Peyer's patch (tissue), 4 donors: ENCODE data around the gene B4GALT5. TPM values are rescaled to one million over a fixed set of nuclear protein-coding genes. Genes with fewer than 3 reads are reported as not detected.
"Not testable (repeated sequence)": the region's sequence is repeated elsewhere in the genome, so short reads cannot be mapped to it uniquely, and the experiment has no call there.

Experiments
- DNase-seq, 3 donors: peaks; one replicate each; pipeline ENCODE4 v3.0.0-alpha.2; 2017 to 2019
- H3K27ac ChIP-seq, 4 donors: fragments of 200-600 bp; sonication (generic); one replicate each; pipeline ENCODE4 v1.5.1; 2016 to 2019
- H3K27me3 ChIP-seq, 2 donors: fragments of 200-600 bp; sonication (generic); one replicate each; pipeline ENCODE4 v1.5.1; 2019
- H3K36me3 ChIP-seq, 3 donors: fragments of 200-600 bp; sonication (generic); one replicate each; pipeline ENCODE4 v1.5.1; 2016 to 2019
- H3K4me1 ChIP-seq, 4 donors: fragments of 200-600 bp; sonication (generic); one replicate each; pipeline ENCODE4 v1.5.1; 2016 to 2019
- H3K4me3 ChIP-seq, 4 donors: fragments of 200-600 bp; sonication (generic); 1 replicate in 3 of 4; 2 replicates in 1 of 4; pipeline ENCODE4 v1.5.1; 2016 to 2019; ENCODE audit warnings: mild to moderate bottlenecking in 1 of 4
- H3K9me3 ChIP-seq, 4 donors: fragments of 200-600 bp; sonication (generic); one replicate each; pipeline ENCODE4 v1.5.1; 2016 to 2019; ENCODE audit warnings: mild to moderate bottlenecking in 1 of 4
- CTCF ChIP-seq, 6 experiments: fragments of 450-650 bp in 4 of 6; fragments of 200-600 bp in 2 of 6; sonication (generic) in 1 of 6; IDR thresholded peaks; one replicate each; pipeline ENCODE4 v1.5.1; 2017 to 2019; ENCODE audit warnings: antibody characterized with exemption in 6 of 6, mild to moderate bottlenecking in 3 of 6, moderate library complexity in 1 of 6
- POLR2A ChIP-seq, 2 donors: fragments of 450-650 bp; IDR thresholded peaks; one replicate each; pipeline ENCODE4 v1.5.1; 2017; ENCODE audit warnings: antibody characterized with exemption in 2 of 2, mild to moderate bottlenecking in 2 of 2, moderate library complexity in 2 of 2
- total RNA-seq, 4 donors: library from RNA; depleted of rRNA; stranded (reverse); fragments of >200 nt; gene quantifications; one replicate each; pipeline ENCODE4 v1.1.0, GENCODE V29; 2016

Gene B4GALT5
- total RNA-seq, 4 donors from 2014 or later = 8.3 to 24.5 (median 19.3) TPM

DNA sequence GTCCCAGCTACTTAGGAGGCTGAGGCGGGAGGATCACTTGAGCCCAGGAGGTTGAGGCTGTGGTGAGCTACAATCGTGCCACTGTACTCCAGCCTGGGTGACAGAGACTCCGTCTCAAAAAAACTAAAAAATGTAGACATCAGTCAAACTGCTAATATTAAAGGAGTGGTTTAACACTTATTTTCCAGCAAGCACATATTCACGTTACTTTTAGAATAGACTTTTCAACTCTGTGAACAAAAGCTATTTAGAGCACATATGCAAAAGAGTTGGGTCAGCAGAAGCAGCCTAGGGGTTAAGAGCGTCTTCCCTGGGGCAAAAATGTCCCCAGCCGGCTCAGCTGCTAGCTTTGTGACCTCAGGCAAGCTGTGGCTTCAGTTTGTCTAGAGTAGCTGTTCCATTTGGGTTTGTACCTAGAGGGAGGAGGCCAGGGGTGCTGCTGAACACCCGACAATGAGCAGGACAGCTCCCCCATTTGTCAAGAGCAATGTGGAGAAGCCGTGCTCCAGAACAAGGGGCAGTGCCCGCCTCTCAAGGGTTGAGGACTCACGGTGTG is 83.2 kb downstream of the B4GALT5 start:
- Histone ChIP-seq H3K4me1 (peaks cover 0 to 6% (median 0%) of the 10 kb centered on the region in 4 donors), H3K27ac (peak overlapping the region in 1 of 4 donors; percentile 5), H3K4me3 (no peak overlapping the region), H3K36me3 (peaks cover 0 to 21% (median 0%) of the 10 kb centered on the region in 3 donors), H3K27me3 (no peaks in the 10 kb centered on the region), H3K9me3 (no peaks in the 10 kb centered on the region)
- peak in 1 of 3 donors; percentile 61 for DNase-seq
- TF ChIP-seq CTCF (IDR thresholded peaks at IDR 0.05) (no peak), POLR2A (IDR thresholded peaks at IDR 0.05) (no peak)

DNA sequence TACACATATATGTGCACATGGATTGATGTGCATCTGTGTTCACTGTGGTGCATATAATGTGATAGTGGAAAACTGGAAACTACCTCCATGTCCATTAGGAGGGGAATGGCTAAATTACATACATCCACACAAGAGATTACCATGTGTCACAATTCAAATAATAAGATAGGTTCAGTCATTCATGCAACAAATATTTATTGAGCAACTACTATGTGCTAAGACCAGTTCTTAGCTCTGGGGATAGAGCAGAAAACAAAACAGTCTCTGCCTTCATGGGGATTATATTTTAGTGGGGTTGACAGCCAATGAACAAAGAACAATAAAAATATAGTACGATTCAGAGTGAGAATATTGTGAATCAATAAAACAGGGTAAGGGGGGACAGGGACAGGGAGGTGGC is 84.1 kb downstream of the B4GALT5 start:
- no peak for TF ChIP-seq POLR2A (IDR thresholded peaks at IDR 0.05)
- TF ChIP-seq CTCF (IDR thresholded peaks at IDR 0.05) = no peak
- DNase-seq = no peak
- H3K9me3 ChIP-seq = no peaks in the 10 kb centered on the region
- H3K4me1 ChIP-seq = peaks cover 0 to 6% (median 0%) of the 10 kb centered on the region in 4 donors
- H3K27me3 ChIP-seq = no peaks in the 10 kb centered on the region
- no peak overlapping the region for H3K4me3 ChIP-seq
- peaks cover 0 to 12% (median 0%) of the 10 kb centered on the region in 3 donors for H3K36me3 ChIP-seq
- H3K27ac ChIP-seq = no peak overlapping the region

GRCh38 chr20:49628280-49628679 is 85.4 kb downstream of the B4GALT5 start:
- not testable (repeated sequence) for H3K36me3 ChIP-seq, H3K4me1 ChIP-seq, H3K27ac ChIP-seq, H3K4me3 ChIP-seq, H3K27me3 ChIP-seq, H3K9me3 ChIP-seq, DNase-seq

DNA sequence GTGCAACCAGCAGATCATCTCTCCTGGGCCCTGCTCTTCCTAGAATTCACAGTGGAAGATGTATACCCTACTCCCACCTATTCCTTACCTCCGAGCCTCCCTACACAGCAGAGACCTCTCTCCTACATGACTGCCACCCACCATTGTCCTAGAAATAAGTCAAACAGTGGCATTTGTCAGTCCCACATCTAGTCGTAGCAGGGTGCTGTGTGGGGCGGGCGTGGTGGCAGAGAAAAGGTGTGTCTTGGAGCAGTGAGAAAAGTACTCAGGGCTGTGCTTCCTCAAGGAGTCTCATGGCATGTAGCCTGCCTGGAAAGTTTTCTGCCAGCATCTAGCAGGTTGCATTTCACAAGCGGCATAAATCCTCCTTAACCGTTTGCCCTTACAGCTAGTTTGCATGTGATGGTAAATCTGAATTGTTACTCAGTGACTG is 86.3 kb downstream of the B4GALT5 start:
- Histone ChIP-seq H3K4me3 (no peak overlapping the region), H3K27ac (no peak overlapping the region), H3K4me1 (peaks cover 0 to 6% (median 0%) of the 10 kb centered on the region in 4 donors), H3K36me3 (no peaks in the 10 kb centered on the region), H3K27me3 (no peaks in the 10 kb centered on the region), H3K9me3 (no peaks in the 10 kb centered on the region)
- TF ChIP-seq CTCF (IDR thresholded peaks at IDR 0.05) = no peak
- no peak for TF ChIP-seq POLR2A (IDR thresholded peaks at IDR 0.05)
- DNase-seq = no peak

GRCh38 chr20:49624988-49625387 is 88.7 kb downstream of the B4GALT5 start:
- not testable (repeated sequence) for H3K36me3 ChIP-seq, H3K27ac ChIP-seq, H3K9me3 ChIP-seq, H3K27me3 ChIP-seq, H3K4me3 ChIP-seq, DNase-seq, H3K4me1 ChIP-seq

- Histone ChIP-seq H3K4me3 (no peak overlapping the region), H3K27ac (no peak overlapping the region), H3K4me1 (peaks cover 0 to 4% (median 0%) of the 10 kb centered on the region in 4 donors), H3K9me3 (no peaks in the 10 kb centered on the region), H3K36me3 (no peaks in the 10 kb centered on the region), H3K27me3 (no peaks in the 10 kb centered on the region)
- TF ChIP-seq POLR2A (IDR thresholded peaks at IDR 0.05) (no peak), CTCF (IDR thresholded peaks at IDR 0.05) (no peak)
- DNase-seq = no peak
These were observed 89.4 kb downstream of the B4GALT5 start for GRCh38 chr20:49624317-49624716.

DNA sequence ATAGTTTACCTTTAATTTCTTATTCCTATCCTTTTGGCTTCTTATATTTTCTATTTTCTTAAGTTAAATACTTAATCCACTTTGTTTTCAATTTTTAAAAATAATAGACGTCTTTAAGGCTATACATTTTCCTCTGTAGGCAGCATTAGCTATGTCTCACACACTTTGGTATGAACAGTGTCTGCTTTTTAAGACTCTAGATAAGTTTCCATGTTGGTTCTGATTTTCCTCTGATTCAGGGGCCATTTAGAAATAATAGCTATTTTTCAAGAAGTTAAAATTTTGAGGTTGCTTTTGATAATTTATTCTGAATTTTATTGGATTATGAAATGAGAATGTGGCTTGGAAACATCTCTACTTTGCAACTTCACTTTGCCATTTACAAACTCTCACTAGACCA is 91.4 kb downstream of the B4GALT5 start:
- DNase-seq = no peak
- no peak overlapping the region for H3K4me3 ChIP-seq
- peaks cover 0 to 4% (median 0%) of the 10 kb centered on the region in 4 donors for H3K4me1 ChIP-seq

More for the DNA sequence above, 91.4 kb downstream of the B4GALT5 start:
- Histone ChIP-seq H3K27me3 (no peaks in the 10 kb centered on the region), H3K27ac (no peak overlapping the region), H3K36me3 (no peaks in the 10 kb centered on the region), H3K9me3 (no peaks in the 10 kb centered on the region)
- TF ChIP-seq POLR2A (IDR thresholded peaks at IDR 0.05) = no peak
- TF ChIP-seq CTCF (IDR thresholded peaks at IDR 0.05) = no peak
